Liver (tissue), 9 donors: ENCODE data around the gene CSF2RB. TPM values are rescaled to one million over a fixed set of nuclear protein-coding genes. Genes with fewer than 3 reads are reported as not detected.

Experiments
- DNase-seq: peaks from one replicate; pipeline ENCODE4 v3.0.0-alpha.2; 2017; ENCODE audit warnings: low spot score
- H3K27ac ChIP-seq, 2 donors: one replicate each; pipeline ENCODE4 v1.7.0; 2013; ENCODE audit warnings: inconsistent platforms in 2 of 2, low read length in 2 of 2, control low read depth in 1 of 2, low read depth in 1 of 2, mild to moderate bottlenecking in 1 of 2
- H3K27me3 ChIP-seq, 4 donors: one replicate each; pipeline versions ENCODE4 v1.6.1 to v1.7.0; 2013; ENCODE audit warnings: low read length in 3 of 4, inconsistent platforms in 1 of 4, mild to moderate bottlenecking in 1 of 4, moderate library complexity in 1 of 4; ENCODE audit not compliant: control insufficient read depth in 4 of 4, insufficient read depth in 4 of 4
- H3K36me3 ChIP-seq, 4 donors: one replicate each; pipeline versions ENCODE4 v1.6.1 to v1.7.0; 2013; ENCODE audit warnings: low read length in 3 of 4, mild to moderate bottlenecking in 3 of 4, low read depth in 1 of 4, moderate library complexity in 1 of 4; ENCODE audit not compliant: control insufficient read depth in 4 of 4, insufficient read depth in 3 of 4
- H3K4me1 ChIP-seq, 4 donors: one replicate each; pipeline versions ENCODE4 v1.6.1 to v1.7.0; 2013; ENCODE audit warnings: low read length in 3 of 4, mild to moderate bottlenecking in 3 of 4, moderate library complexity in 1 of 4; ENCODE audit not compliant: control insufficient read depth in 4 of 4, insufficient read depth in 4 of 4
- H3K4me3 ChIP-seq, 3 donors: one replicate each; pipeline versions ENCODE4 v1.6.1 to v1.7.0; 2013; ENCODE audit warnings: low read length in 3 of 3, control low read depth in 1 of 3, low read depth in 1 of 3, mild to moderate bottlenecking in 1 of 3
- H3K9ac ChIP-seq, 2 donors: one replicate each; pipeline ENCODE4 v1.7.0; 2013; ENCODE audit warnings: low read length in 2 of 2, mild to moderate bottlenecking in 2 of 2, moderate library complexity in 2 of 2, control low read depth in 1 of 2, low read depth in 1 of 2
- H3K9me3 ChIP-seq, 4 donors: one replicate each; pipeline versions ENCODE4 v1.6.1 to v1.7.0; 2013; ENCODE audit warnings: low read length in 3 of 4; ENCODE audit not compliant: control insufficient read depth in 4 of 4
- ATF3 ChIP-seq: IDR thresholded peaks from 2 replicates; pipeline ENCODE4 v1.6.1; 2016; ENCODE audit warnings: antibody characterized with exemption
- FOXA1 ChIP-seq: IDR thresholded peaks from 2 replicates; pipeline ENCODE4 v1.6.1; 2016; ENCODE audit warnings: antibody characterized with exemption
- FOXA2 ChIP-seq: IDR thresholded peaks from 2 replicates; pipeline ENCODE4 v1.6.1; 2016; ENCODE audit warnings: antibody characterized with exemption
- GABPA ChIP-seq, 2 donors: IDR thresholded peaks in 1 of 2; conservative IDR thresholded peaks in 1 of 2; 2 replicates each; pipeline ENCODE4 v1.6.1; 2016; ENCODE audit warnings: antibody characterized with exemption in 2 of 2, mild to moderate bottlenecking in 1 of 2, moderate library complexity in 1 of 2
- HNF4A ChIP-seq, 2 donors: conservative IDR thresholded peaks; 2 replicates each; pipeline ENCODE4 v1.6.1; 2016; ENCODE audit warnings: antibody characterized with exemption in 2 of 2, mild to moderate bottlenecking in 2 of 2
- HNF4G ChIP-seq: IDR thresholded peaks from 2 replicates; pipeline ENCODE4 v1.6.1; 2016; ENCODE audit warnings: antibody characterized with exemption
- NR2F2 ChIP-seq: IDR thresholded peaks from 2 replicates; pipeline ENCODE4 v1.6.1; 2016; ENCODE audit warnings: antibody characterized with exemption
- RAD21 ChIP-seq, 2 donors: IDR thresholded peaks; 2 replicates each; pipeline ENCODE4 v1.6.1; 2016; ENCODE audit warnings: antibody characterized with exemption in 2 of 2, mild to moderate bottlenecking in 2 of 2
- REST ChIP-seq: IDR thresholded peaks from 2 replicates; pipeline ENCODE4 v1.6.1; 2016; ENCODE audit warnings: antibody characterized with exemption, mild to moderate bottlenecking
- RXRA ChIP-seq, 2 donors: IDR thresholded peaks; 2 replicates each; pipeline ENCODE4 v1.6.1; 2017 to 2018; ENCODE audit warnings: antibody characterized with exemption in 2 of 2, mild to moderate bottlenecking in 1 of 2
- SP1 ChIP-seq: IDR thresholded peaks from 2 replicates; pipeline ENCODE4 v1.6.1; 2018; ENCODE audit warnings: antibody characterized with exemption, mild to moderate bottlenecking
- TAF1 ChIP-seq: conservative IDR thresholded peaks from 2 replicates; pipeline ENCODE4 v1.6.1; 2016; ENCODE audit warnings: antibody characterized with exemption, mild to moderate bottlenecking
- WGBS: extraction: QIAGEN DNeasy Blood & Tissue Kit; methylation state at CpG from one replicate; pipeline ENCODE4 v1.1.7; 2013; 5-methylcytosine and 5-hydroxymethylcytosine counted together
- polyA plus RNA-seq, 2 donors: library from polyadenylated mRNA; stranded (reverse) in 1 of 2; unstranded in 1 of 2; fragments of 200-250 nt in 1 of 2; fragments of >200 nt in 1 of 2; fragmentation: Nextera tagmentation in 1 of 2; extraction: Ambion mirVana in 1 of 2; gene quantifications; one replicate each; pipeline versions ENCODE4 v1.2.1 to v1.2.3, GENCODE V29; 2013 to 2015
- total RNA-seq, 2 donors: library from RNA; depleted of rRNA; stranded (reverse); fragments of >200 nt; gene quantifications; one replicate each; pipeline ENCODE4 v1.2.3, GENCODE V29; 2014
- TF ChIP-seq, protein P1 (sequence below): IDR thresholded peaks from 2 replicates; pipeline ENCODE4 v1.6.1; 2016; ENCODE audit warnings: antibody characterized with exemption
- TF ChIP-seq, protein P2 (sequence below): IDR thresholded peaks from 2 replicates; pipeline ENCODE4 v1.6.1; 2016; ENCODE audit warnings: antibody characterized with exemption
- donor health status: healthy.
- donor health status: healthy.
- donor health status: healthy.
- donor health status: healthy.
- donor health status: healthy.

Gene CSF2RB
- total and polyA plus RNA-seq, 4 donors, result 0.72 to 10.5 (median 2.3) TPM

GRCh38 chr22:36914390-36914752 lies 943 bp downstream of the CSF2RB start:
- Histone ChIP-seq H3K36me3 (no peaks in the 10 kb centered on the region), H3K4me3 (no peak overlapping the region), H3K9me3 (peaks cover 0 to 4% (median 0%) of the 10 kb centered on the region in 4 donors), H3K9ac (peak overlapping the region in 1 of 2 donors; percentile 39), H3K27me3 (no peaks in the 10 kb centered on the region), H3K27ac (no peak overlapping the region), H3K4me1 (no peaks in the 10 kb centered on the region)
- TF ChIP-seq RXRA (IDR thresholded peaks at IDR 0.05), result no peak
- no peak for TF ChIP-seq GABPA (IDR thresholded peaks at IDR 0.05 in 1 of 2, conservative IDR thresholded peaks at IDR 0.05 in 1 of 2)
- TF ChIP-seq FOXA2, result no peak
- no peak for TF ChIP-seq SP1
- no peak for TF ChIP-seq ATF3
- DNase-seq, result no peak
- 74% methylated on average over 1 of the region's 1 CpG for WGBS

DNA sequence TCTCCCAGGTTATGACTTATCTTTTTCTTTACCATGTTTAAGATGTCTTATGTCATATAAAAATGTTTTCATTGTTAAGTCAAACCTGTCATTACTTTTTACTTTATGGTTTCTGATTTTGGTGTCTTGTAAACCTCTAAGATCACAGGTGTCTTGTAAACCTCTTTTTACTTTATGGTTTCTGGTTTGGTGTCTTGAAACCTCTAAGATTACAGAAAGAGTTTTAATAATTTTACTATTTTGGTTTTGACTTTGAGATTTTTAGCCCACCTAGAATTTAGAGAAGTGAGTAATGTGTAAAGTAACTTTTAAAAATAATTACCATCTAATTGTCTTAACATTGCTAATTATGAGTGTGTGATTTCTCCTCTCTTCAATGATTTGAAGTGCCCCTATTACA lies 2.6 kb downstream of the CSF2RB start:
- no peak for DNase-seq
- no peaks in the 10 kb centered on the region for H3K4me1 ChIP-seq
- H3K36me3 ChIP-seq, result no peaks in the 10 kb centered on the region
- no peak overlapping the region for H3K27ac ChIP-seq
- no peak for TF ChIP-seq HNF4G
- TF ChIP-seq ATF3, result no peak
- no peak for TF ChIP-seq HNF4A (conservative IDR thresholded peaks at IDR 0.05)
- TF ChIP-seq REST, result no peak
- no peak for TF ChIP-seq GABPA (IDR thresholded peaks at IDR 0.05 in 1 of 2, conservative IDR thresholded peaks at IDR 0.05 in 1 of 2)
- no peak for TF ChIP-seq RXRA (IDR thresholded peaks at IDR 0.05)
- no peak for TF ChIP-seq NR2F2
- TF ChIP-seq RAD21 (IDR thresholded peaks at IDR 0.05), result no peak
- no peak for TF ChIP-seq SP1
- TF ChIP-seq FOXA1, result no peak
- no peak for TF ChIP-seq TAF1
- TF ChIP-seq, protein P1, sequence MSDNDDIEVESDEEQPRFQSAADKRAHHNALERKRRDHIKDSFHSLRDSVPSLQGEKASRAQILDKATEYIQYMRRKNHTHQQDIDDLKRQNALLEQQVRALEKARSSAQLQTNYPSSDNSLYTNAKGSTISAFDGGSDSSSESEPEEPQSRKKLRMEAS, result no peak
- TF ChIP-seq, protein P2, sequence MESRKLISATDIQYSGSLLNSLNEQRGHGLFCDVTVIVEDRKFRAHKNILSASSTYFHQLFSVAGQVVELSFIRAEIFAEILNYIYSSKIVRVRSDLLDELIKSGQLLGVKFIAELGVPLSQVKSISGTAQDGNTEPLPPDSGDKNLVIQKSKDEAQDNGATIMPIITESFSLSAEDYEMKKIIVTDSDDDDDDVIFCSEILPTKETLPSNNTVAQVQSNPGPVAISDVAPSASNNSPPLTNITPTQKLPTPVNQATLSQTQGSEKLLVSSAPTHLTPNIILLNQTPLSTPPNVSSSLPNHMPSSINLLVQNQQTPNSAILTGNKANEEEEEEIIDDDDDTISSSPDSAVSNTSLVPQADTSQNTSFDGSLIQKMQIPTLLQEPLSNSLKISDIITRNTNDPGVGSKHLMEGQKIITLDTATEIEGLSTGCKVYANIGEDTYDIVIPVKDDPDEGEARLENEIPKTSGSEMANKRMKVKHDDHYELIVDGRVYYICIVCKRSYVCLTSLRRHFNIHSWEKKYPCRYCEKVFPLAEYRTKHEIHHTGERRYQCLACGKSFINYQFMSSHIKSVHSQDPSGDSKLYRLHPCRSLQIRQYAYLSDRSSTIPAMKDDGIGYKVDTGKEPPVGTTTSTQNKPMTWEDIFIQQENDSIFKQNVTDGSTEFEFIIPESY, result no peak
- no peak overlapping the region for H3K4me3 ChIP-seq
- H3K9me3 ChIP-seq, result peaks cover 0 to 4% (median 0%) of the 10 kb centered on the region in 4 donors
- H3K27me3 ChIP-seq, result no peaks in the 10 kb centered on the region
- H3K9ac ChIP-seq, result no peak overlapping the region
